Measurements from ENCODE around the gene ARHGAP45.

DNA sequence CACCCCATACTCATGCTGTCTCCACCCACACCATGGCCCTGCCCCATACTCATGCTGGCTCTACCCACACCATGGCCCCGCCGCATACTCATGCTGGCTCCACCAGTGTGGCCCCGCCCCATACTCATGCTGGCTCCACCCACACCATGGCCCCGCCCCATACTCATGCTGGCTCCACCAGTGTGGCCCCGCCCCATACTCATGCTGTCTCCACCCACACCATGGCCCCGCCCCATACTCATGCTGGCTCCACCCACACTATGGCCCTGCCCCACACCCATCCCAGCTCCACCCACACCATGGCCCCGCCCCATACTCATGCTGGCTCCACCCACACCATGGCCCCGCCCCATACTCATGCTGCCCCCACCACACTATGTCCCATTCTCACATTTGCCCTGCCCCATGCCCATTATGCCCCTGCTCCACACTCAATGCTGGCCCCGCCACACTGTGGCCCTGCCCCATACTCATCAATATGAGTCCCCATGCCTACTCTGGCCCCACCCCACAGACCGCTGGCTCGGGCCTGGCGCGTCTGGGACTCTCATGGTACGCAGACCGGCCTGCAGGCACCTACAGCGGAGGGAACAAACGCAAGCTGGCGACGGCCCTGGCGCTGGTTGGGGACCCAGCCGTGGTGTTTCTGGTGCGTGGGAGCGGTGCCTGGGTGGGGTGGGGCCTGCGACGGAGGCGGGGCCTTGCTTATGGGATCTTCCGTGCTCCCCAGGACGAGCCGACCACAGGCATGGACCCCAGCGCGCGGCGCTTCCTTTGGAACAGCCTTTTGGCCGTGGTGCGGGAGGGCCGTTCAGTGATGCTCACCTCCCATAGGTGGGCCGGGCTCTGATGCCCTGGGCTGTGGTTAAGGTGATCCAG lies 3.7 kb upstream of the ARHGAP45 start:
- TF ChIP-seq CTCF (IDR thresholded peaks at IDR 0.05; ENCODE audit: low read depth, low read length) (no peak), EZH2phosphoT487 (IDR thresholded peaks at IDR 0.05; ENCODE audit: low read depth) (no peak)
